ENCODE data around the gene C1QTNF3. TPM values are rescaled to one million over a fixed set of nuclear protein-coding genes. Genes with fewer than 3 reads are reported as not detected.

Gene C1QTNF3
- total RNA-seq, 2 donors from 2014 or later: 2.7 to 4.6 TPM

DNA sequence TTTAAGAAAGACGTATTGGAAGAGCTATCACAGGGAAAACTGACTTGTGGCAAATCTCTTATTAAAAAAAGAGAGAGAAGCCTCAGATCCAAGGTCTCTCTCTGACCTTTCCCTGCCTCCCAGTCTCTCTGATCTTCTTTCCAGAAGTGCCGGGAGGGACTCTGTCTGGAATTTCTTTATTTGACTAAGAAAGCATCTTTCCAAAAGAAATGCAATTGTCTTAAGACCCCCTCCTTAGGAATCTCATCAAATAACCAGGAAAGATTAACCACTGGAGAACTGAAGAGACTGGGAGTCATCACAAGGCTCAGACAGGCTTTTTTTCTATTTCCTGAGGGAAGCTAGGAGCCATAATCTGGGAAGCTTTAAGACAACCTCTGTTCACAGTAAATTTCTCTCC lies 4.6 kb downstream of the C1QTNF3 start:
- H3K27me3 ChIP-seq: no peaks in the 10 kb centered on the region
- H3K4me1 ChIP-seq: no peaks in the 10 kb centered on the region
- TF ChIP-seq, protein P1, sequence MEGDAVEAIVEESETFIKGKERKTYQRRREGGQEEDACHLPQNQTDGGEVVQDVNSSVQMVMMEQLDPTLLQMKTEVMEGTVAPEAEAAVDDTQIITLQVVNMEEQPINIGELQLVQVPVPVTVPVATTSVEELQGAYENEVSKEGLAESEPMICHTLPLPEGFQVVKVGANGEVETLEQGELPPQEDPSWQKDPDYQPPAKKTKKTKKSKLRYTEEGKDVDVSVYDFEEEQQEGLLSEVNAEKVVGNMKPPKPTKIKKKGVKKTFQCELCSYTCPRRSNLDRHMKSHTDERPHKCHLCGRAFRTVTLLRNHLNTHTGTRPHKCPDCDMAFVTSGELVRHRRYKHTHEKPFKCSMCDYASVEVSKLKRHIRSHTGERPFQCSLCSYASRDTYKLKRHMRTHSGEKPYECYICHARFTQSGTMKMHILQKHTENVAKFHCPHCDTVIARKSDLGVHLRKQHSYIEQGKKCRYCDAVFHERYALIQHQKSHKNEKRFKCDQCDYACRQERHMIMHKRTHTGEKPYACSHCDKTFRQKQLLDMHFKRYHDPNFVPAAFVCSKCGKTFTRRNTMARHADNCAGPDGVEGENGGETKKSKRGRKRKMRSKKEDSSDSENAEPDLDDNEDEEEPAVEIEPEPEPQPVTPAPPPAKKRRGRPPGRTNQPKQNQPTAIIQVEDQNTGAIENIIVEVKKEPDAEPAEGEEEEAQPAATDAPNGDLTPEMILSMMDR (IDR thresholded peaks at IDR 0.05): no peak
- no peaks in the 10 kb centered on the region for H3K36me3 ChIP-seq
- intact Hi-C loops (cut with DNase I): no loop called here
- H3K9me3 ChIP-seq: no peaks in the 10 kb centered on the region
- H3K27ac ChIP-seq: no peak overlapping the region
- H3K9ac ChIP-seq (ENCODE audit: low read depth in 2 of 2, low read length in 2 of 2): no peak overlapping the region
- DNase-seq: no peak
- H3K4me3 ChIP-seq: no peak overlapping the region

GRCh38 chr5:34037726-34038125 lies 5.3 kb downstream of the C1QTNF3 start:
- H3K27me3 ChIP-seq: no peaks in the 10 kb centered on the region
- intact Hi-C loops (cut with DNase I): no loop called here
- no peaks in the 10 kb centered on the region for H3K36me3 ChIP-seq
- no peak overlapping the region for H3K9ac ChIP-seq (ENCODE audit: low read depth in 2 of 2, low read length in 2 of 2)
- TF ChIP-seq, protein P1 (IDR thresholded peaks at IDR 0.05): no peak
- H3K27ac ChIP-seq: no peak overlapping the region
- H3K4me1 ChIP-seq: no peaks in the 10 kb centered on the region
- no peaks in the 10 kb centered on the region for H3K9me3 ChIP-seq
- H3K4me3 ChIP-seq: no peak overlapping the region
- DNase-seq: no peak

GRCh38 chr5:34035756-34036155 lies 7.3 kb downstream of the C1QTNF3 start:
- Histone ChIP-seq H3K4me1 (no peaks in the 10 kb centered on the region), H3K4me3 (no peak overlapping the region), H3K27me3 (no peaks in the 10 kb centered on the region), H3K9ac (ENCODE audit: low read depth in 2 of 2, low read length in 2 of 2) (no peak overlapping the region), H3K36me3 (no peaks in the 10 kb centered on the region), H3K9me3 (no peaks in the 10 kb centered on the region), H3K27ac (no peak overlapping the region)
- TF ChIP-seq, protein P1 (IDR thresholded peaks at IDR 0.05): no peak
- DNase-seq: no peak
- intact Hi-C loops (cut with DNase I): no loop called here

DNA sequence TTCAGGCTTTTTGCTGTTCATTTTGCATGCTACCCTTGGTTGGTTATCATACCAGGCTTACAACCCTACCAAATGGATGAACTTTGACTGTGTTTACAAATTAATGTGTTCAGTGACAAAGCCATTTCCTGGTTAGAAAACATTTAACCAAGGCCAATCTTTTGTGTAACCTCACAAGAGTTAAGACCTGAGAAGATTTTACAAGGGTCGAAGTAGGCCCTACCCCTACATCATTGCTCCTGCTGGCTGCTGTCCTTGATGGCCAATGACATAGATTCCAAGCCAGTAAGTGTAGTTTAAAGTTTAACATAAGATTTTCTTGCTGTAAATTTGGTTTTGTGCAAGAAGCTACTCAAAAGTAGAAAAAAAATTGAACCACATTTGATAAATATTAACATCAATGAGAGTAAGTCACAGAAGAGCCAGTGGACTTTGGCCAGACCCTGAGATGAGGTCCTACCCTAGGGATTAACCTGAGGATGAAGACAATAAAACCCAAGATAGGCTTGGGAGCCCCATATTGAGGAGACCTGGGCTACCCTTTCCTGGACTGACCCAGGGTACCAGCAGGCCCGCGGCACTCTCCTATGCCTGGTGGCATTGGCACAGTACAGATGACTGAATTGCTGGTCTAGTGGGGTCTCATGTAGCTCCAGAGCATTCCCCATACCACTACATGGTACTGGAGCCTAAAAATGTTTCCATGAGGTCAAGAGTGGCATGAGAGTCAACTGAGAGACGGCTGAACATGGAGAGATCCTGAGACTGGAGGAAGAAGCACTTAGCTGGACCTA lies 8.3 kb downstream of the C1QTNF3 start:
- no peak overlapping the region for H3K9ac ChIP-seq (ENCODE audit: low read depth in 2 of 2, low read length in 2 of 2)
- H3K36me3 ChIP-seq: no peaks in the 10 kb centered on the region
- H3K27ac ChIP-seq: no peak overlapping the region
- TF ChIP-seq, protein P1 (IDR thresholded peaks at IDR 0.05): no peak
- no peaks in the 10 kb centered on the region for H3K27me3 ChIP-seq
- no peak overlapping the region for H3K4me3 ChIP-seq
- no peaks in the 10 kb centered on the region for H3K4me1 ChIP-seq
- intact Hi-C loops (cut with DNase I): no loop called here
- no peaks in the 10 kb centered on the region for H3K9me3 ChIP-seq
- no peak for DNase-seq

DNA sequence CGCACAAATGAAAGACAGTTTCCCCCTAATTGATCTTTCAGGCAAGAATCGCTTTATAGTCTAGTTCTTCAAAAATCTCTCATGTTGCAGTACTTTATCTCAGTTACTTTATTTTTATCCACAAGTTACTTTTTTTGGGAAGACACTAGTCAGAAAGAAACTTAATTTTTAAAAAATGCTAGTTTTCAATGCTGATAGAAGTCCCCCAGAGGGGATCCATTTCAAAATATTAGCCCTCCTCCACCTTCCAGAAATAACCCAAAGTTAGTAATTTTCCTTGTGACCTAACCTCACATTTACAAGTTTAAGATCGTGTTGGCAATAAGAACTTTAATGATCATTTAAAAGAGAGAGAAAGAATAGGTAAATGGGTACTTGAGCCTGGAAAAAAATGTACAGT lies 11.0 kb downstream of the C1QTNF3 start:
- Histone ChIP-seq H3K9me3 (no peaks in the 10 kb centered on the region), H3K27me3 (no peaks in the 10 kb centered on the region), H3K27ac (no peak overlapping the region), H3K9ac (ENCODE audit: low read depth in 2 of 2, low read length in 2 of 2) (no peak overlapping the region), H3K36me3 (no peaks in the 10 kb centered on the region), H3K4me3 (no peak overlapping the region), H3K4me1 (no peaks in the 10 kb centered on the region)
- TF ChIP-seq, protein P1 (IDR thresholded peaks at IDR 0.05): no peak
- intact Hi-C loops (cut with DNase I): no loop called here
- DNase-seq: no peak

Data from colonic mucosa (tissue), 4 donors.